HEK293T (cell line): ENCODE measurements around the gene RER1.

Experiments
- ARNT ChIP-seq: fragments of 450-650 bp; IDR thresholded peaks from 2 replicates; pipeline ENCODE4 v1.6.1; 2017; ENCODE audit warnings: mild to moderate bottlenecking
- BHLHE40 ChIP-seq: fragments of 450-650 bp; IDR thresholded peaks from 2 replicates; pipeline ENCODE4 v1.6.1; 2016; ENCODE audit warnings: mild to moderate bottlenecking, moderate library complexity, borderline replicate concordance
- SP1 ChIP-seq: fragments of 450-650 bp; IDR thresholded peaks from 2 replicates; pipeline ENCODE4 v1.6.1; 2017
- ZNF384 ChIP-seq: fragments of 450-650 bp; IDR thresholded peaks from 2 replicates; pipeline ENCODE4 v1.6.1; 2016

DNA sequence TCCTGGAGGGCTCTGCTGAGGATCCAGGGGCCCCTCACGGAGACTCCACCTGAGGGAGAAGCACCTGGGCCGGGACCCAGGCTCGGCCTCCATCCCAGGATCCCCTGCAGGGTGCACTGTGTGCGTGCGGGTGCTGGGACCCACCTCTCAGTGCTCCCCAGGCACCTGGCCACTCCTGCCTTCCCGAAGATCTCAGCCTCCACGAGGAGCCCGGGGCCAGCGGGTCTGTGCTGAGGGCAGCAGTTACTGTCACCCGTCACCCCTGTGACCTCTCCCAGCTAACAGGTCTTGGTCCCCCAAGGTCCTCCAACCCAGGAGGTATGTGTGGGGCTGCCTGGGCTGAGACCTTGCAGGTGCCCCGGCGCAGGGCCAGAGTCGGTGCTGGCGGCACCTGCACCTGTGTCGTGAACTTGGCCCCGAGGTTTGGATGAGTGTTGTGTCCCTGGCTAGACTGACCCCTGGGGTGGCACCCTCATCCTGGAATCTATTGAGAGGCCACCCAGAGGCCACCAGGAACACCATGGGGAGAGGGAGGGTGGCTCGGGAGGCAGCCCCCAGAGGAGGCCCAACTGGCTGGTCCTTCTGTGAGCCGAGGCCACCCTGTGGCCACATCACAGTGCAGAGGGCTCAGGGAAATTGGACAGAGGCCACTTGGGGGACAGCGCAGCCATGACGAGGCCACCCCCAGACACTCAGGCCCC, 17.9 kb upstream of the RER1 start:
- TF ChIP-seq ARNT (no peak), ZNF384 (no peak), SP1 (no peak), BHLHE40 (no peak)
